Activated T-cell treated with anti-CD3 and anti-CD28 coated beads for 4 hours (primary cell): ENCODE results near the gene CLEC20A.

Source experiments
- DNase-seq: peaks from one replicate; pipeline ENCODE4 v3.0.0-alpha.2; 2020

The CLEC20A gene

DNA sequence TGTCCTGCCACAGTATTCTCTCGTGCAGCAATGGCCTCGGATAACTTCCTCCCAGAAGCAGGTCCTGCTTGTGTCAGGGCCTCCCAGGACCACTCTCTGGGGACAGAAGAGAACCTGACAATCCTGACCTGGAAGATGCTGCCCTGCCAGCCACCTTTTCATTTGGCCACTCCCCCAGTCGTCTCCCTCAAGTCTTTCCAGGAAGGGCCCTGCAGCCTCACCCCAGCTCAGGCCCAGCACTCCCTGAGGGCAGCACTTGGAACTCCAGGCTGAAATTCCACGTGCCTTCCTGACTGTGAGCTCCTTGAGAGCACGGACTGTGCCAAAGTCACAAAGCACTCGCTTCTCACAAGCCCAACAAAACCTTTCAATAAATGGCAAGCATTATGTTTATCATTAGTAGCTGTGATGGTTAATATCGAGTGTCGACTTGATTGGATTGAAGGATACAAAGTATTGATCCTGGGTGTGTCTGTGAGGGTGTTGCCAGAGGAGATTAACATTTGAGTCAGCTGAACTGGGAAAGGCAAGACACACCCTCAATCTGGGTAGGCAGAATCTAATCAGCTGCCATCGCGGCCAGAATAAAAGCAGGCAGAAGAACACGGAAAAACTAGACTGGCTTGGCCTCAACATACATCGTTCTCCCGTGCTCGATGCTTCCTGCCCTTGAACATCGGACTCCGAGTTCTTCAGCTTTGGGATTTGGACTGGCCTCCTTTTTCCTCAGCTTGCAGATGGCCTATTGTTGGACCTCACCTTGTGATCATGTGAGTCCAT, 2.3 kb upstream of the CLEC20A start:
- DNase-seq = no peak

DNA sequence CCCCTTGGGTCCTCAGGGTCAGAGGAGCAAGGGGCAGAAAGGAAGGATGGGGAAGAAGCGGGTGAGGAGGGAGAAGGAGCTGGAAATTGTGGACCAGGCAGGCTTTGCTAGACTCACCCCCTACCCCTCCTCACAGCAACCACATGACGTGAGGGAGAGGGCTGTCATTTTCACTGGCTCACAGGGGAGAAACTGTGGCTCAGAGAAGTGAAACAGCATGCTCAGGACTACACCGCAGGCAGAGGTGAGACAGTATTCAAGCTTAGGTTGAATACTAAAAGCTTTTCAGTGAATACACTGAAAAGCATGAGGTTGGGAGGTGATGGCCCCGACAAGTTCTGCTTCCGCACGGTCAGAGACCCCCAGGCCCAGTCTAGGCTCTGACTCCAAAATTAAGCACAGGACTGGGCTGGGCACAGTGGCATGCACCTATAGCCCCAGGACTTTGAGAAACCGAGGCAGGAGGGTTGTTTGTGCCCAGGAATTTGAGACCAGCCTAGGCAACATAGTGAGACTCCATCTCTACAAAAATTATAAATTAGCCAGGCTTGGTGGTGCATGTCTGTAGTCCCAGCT, 1.2 kb upstream of the CLEC20A start:
- no peak for DNase-seq

DNA sequence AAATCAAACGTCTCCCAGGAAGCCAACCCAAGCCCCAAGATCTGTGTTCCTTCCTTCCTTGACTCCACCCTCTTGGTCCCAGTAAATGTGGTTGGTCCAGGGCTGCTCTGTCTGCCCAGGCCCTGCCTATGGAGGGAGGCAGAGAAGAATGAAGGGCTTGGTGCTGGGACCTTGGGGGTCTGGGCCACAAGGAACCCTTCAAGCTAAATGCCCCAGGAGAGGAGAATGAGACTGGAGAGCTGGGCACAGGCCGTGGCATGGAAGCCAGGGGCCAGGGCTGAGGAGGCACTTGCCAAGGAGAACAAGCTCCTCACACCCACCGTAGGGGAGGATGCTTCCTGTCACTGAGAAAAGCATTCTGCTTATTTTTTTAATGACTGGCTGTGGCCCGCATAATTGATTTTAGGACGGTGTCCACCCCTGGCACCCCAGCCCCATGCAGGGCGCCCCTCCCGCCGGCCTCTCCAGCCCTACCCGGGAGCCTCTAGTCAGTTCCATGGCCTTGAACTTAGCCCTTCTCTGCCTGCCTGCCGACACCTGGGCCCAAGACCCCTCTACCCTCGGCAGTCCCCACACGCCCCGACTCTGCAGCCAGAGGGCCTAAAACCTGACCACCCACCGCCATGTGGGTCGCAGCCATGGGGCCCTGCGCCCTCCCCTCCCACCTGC, 889 bp downstream of the CLEC20A start:
- DNase-seq = no peak

DNA sequence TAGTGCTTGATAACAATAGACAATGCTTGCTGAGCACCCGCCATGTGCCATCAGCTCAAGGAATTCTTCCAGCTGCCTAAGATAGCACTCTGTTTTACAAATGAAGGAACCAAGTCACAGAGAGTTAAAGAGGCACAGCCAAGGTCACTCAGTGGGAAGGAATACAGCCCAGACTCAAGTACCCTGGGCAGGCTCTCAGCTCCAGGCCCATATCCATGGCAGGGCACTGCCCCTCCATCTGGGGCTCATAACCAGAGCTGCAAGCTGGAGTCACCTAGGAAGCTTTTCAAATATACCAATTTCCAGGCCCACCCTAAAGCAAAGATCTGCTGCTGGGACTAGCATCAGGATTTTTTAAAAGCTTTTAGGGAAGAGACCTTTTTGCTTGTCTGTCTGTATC, 1.6 kb downstream of the CLEC20A start:
- no peak for DNase-seq

DNA sequence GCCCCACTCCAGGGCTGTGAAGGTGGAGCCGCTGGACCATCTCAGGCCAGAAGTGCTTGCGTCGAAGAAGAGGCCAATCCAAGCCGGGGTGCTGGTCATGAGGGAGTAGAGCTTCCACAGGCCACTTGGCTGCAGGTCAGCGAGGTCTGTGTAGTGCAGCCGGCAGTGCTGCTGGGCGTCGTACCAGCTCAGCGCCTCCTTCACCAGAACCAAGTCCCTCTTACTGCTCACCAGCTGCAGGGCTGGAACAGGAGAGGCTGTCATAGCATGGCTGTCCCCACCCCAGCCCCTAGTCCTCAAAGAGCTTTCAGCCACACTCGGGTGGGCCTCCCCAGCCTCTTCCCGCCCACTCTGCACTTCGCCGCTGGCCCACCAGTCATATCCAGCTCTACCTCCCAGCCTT, 2.2 kb downstream of the CLEC20A start:
- no peak for DNase-seq

DNA sequence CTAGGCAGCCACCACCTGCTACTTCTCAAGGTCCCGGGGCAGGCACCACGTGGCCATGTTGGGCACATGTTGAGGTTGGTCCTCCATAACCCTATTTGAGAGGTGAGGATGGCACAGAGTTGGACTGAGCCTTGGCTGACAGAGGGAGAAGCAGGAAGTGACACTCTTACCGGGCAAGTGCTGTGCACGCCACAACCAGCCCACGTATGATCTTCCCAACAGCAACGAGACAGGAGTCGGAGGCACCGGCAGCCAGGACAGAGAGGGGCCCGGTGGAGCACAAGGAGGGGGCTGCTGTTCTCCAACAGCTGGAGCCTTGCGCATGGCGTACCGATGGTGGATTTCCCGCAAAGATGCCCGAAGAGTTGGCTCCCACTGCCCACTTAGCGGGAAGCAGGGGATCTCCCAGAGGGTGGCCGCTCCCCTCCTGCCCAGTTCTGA, 3.4 kb downstream of the CLEC20A start:
- DNase-seq = no peak

DNA sequence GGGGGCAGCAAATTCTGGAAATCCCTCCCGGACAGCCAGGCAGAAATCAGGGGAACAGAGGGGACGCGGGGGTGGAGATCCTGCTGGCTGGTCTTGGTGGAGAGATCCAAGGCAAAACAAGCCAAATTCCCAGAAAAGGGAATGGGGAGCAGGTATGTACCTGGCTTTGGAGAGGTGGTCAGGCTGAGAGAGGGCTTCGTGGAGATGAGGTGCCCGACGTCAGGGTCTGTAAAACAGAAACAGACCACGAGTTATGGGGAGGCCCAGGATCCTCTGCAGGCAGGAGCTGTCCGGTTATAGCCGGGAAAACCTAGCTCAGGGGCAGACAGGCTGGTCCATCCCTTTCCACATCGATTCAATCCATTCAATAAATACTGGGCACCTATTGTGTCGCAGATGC, 4.4 kb downstream of the CLEC20A start:
- DNase-seq = no peak

DNA sequence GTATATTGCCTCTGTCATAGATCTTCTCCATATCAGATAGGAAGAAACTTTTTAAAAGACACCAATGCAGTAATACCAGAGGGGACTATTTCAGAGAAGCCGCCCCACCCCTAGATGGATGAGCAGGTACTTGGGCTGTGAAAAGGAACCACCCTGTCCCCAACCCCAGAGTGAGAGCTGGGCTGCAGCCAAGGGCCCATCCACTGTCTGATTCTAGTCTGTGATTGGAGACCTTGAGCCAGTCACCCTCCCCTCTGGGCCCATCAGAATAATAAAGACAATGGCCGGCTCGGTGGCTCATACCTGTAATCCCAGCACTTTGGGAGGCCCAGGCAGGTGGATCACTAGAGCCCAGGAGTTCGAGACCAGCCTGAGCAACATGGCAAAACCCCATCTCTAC, 5.0 kb downstream of the CLEC20A start:
- DNase-seq = no peak

DNA sequence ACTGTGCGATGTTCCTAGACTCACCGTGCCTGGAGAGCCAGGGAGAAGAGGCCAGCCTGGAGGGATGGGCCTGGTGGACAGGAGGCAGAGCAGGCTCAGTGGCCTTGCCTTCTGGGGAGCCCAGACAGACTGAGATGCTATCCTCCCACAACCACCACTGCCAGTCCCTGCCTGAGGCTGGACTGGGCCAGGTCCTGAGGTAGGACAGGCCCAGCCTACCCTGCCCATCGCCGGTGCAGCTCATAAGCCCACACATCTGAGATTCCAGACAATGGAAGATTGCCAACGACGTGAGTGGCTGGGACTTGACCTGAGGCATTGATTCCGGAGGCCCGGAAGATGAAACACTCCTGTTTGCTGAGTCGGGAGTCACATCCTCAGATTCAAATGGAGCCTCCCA, 5.8 kb downstream of the CLEC20A start:
- DNase-seq = no peak

DNA sequence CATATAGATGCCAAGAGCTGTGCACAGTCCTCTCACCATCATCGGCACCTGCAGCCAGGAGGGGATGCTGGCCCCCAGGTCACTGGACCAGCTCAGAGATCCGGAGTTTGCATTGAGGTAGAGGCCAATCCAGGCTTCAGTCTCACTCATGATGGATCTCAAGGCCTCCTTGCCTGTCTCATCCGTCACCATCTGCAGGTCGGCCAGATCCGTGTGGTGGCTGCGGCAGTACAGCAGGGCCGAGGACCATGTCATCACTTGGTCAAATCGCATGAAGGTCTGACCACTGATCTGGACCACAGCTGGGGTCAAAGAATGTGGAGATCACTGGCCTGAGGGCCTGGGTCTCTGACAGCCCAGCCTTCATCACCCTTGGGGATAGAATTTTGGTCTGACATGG, 6.6 kb downstream of the CLEC20A start:
- no peak for DNase-seq

DNA sequence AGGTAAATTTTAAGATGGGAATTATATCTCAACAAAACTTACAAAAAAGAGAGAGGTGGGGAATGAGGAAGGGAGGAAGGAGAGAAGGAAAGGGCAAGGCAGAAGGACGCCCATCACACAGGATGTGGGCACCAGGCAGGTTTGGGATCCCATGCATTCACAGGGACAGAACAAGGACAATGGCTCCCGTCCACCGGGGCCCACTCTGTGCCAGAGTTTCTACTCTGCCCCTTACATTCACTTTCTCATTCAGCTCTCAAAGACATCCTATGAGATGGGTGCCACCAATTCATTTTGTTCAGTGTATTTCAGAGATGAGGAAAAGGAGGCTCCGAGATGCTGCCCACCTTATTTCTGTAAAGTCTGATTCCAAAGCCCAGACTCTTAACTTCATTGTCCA, 7.4 kb downstream of the CLEC20A start:
- DNase-seq = no peak

DNA sequence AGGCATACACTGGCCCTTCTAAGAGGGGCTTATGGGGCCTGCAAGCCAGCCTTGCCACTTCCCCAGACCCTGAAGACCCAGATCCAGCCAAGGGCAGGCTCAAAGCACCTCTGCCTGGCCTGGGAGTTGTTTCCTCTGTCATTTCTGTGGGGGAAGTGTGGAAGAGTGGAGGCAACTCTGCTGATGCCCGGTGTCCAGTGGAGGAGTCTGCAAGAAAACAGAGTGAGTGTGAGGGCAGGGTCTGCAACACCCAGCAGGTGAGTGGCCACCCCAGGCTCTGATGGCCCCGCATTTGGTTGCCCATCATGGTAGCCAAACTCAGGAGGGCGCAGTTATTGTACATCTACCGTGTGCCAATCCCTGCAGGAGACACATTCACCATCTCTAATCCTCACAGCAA, 8.4 kb downstream of the CLEC20A start:
- DNase-seq = no peak

DNA sequence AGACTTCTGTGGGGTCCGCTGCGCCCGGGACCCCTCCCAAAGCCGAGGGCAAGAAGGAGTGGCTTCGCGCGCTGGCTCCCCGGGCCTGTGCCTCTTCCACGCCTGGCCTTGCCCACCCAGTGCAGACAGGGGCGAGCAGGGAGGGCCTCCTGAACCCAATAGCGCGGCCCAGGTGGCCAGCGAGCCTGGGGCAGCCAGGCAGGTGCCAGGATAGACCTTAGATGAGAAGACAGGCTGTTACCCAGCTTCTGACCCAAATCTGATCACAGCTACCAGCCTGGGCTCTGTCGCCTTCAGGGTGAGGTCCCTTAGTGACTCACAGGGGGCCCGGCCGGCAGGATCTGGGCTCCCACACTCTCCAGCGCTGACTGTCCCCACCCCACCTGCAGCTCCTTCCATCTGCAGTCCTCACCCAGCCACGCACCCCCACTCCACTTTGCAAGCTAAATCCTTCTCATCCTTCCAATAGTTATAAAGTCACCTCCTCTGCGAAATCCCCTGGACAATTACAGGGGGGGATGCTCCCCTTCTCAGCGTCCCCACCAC, 9.6 kb downstream of the CLEC20A start:
- DNase-seq = no peak

DNA sequence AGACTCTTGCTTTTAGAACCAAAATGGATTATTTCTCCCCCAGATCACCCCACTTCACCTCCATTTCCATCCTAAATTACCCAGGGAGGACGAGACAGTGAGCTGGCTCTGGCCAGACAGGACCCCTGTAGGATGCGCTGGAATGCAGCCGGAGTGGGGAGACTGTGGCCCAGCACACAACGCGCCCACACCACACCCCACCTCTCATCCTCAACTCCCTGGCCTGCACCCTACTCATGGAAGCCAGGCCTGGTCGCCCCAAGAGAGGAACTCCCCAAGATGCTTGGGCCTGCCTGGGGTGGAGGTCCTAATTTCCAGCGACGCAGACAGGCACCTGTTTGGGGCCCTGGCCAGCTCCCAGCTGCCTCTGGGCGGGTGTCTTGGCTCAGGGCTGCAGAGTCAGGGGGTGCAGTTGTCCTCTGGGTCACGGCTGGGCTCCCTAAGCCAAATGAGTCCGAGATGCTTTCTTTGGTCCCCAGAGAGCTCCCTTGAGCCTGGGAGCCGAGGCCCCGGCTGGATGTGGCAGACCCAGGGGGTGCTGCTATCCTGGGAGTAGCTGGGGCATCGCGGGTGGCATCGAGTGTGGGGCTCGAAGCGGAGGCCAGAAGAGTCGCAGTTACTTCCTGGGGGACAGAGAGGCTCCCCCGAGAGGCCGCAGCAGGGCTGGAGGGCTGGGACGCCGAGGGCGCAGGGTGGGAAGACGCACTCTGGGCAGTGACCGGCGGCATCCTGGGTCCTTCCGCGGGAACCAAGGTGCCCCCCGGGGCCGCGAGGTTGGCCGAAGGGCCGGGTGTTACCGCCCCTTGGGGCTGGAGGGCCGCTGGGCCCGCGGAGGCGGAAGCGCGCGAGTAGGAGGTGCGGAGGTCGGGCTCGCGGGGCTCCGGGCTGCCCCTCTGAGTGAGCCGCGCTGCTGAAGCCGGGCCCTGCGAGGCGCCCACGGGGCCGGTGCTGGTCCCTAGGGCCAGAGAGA, 10.4 kb downstream of the CLEC20A start:
- DNase-seq = no peak

DNA sequence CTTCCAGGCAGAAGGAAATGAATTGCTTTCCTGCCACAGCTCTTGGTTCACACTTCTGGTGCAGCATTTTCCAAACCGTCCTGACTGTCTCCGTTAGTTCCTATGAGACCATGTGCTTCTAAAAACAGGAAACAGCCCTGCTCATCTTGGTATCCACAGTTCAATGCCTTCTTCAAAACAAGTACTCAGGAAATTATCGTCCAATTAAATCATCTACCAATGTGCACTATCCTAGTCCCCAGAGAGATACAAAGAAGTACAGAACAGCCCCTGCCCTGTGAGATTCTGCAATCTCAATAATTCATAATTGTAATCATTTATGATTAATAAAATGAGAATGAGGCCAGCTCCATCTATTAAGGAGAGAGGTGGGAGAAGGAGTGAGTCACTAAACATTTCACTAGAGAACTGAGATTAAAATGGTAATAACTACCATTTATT, 11.2 kb downstream of the CLEC20A start:
- DNase-seq = no peak

DNA sequence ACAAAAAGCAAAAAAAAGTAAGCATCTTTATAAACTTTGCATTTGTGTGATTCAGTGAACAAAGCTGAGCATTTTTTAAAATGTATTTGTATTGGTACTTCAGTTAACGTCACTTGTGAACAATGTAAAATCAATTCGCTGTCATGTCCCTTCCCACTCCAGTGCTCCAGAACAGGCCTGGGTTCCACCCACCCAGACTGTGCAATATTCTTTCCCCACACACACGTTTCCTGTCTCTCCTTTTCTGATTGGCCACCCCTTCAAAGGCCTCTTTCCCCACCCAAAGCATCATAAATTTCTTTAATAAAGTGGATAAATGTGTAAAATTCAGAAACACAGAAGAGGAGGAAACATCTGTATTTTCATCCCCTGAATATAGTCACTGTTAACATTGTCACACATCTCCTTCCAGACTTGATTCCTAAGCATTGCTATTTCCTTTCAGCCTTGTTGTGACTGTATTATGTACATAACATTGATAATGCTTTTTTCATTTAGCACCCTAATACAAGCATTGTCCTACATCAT, 12.0 kb downstream of the CLEC20A start:
- no peak for DNase-seq

DNA sequence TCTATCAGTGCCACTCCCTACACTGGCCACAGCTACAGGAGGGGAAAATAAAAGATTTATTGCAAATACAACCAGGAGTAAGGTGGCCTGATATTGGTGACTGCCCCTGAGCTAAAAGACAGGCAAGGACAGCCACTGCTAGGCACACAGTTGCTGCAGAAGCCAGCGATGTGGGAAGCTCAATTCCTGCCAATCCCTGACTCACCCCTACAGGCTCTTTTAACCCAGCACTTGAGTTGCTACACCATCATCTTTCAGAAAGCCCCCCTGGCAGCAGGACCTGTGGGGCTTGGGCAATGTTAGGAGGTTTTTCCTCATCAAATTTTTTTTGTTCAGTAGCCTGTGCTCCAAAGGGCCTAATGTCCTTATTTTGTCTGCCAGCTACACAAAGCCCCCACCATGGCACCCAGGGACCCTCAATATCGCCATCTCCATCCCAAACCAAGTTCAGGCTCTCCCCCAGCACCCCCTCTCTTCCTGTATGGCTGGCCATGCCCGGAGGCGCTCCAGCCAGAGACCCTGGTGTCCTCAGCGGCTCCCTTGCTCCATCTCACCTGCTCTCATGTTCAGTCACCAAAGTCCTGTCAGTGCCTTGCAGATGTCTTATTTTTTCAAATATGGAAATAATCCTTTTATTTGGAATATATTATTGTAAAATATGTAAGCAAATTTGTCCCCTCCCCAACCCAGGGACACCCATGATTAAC, 13.4 kb downstream of the CLEC20A start:
- no peak for DNase-seq

DNA sequence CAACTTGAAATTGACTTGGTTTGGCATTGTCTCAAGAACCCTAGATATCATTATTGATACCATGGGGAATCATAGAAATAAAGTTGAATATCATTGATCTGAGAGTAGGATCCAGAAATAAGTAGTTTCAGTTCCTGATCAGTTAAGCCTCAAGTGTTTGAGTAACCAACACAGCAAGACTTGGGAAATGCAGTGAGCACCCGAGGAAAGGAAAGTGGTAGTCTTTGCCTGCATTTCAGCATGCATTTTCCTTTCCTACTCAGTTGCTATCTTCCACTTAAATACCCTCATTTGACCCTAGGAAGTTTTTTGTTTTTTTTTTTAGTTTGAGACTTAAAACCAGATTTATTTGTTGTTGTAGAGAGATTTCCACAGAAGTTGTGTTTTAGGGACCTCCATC, 18.9 kb downstream of the CLEC20A start:
- no peak for DNase-seq

DNA sequence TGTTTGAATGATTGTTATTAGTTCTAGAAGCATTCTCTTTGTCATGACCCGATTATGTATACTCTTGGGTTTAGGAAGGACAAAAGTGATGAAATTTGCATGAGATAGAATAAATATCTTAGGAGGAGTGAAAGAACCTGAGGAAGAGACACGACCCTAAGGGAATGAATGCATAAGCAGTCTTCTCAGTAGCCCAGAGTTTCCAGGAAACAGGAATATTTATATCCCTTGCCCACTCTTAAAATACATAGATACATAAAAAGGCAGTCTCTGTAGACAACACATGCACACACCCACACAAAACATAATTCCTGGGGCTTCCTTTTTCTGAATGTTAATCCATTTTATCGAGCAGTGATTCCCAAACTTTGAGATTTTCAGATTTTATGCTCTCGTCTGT, 19.4 kb downstream of the CLEC20A start:
- no peak for DNase-seq

DNA sequence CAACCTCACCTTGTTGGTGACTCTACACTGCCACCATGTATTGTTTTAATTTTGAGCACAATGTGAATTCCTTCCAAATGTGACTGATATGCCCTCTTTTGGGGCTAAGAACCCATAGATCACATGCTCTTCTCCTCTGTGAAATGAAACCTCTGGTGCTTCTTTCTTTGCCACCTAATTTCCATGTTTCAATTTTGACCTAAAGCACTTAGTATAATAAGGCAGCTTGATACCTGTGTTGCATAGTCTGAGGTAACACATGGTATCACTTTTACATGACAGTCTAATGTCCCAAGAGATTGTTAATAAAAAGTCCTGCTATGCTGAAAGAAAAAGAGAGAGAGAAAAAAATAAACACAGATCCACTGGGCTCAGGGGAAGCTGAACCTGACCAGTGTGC, 24.2 kb downstream of the CLEC20A start:
- no peak for DNase-seq

DNA sequence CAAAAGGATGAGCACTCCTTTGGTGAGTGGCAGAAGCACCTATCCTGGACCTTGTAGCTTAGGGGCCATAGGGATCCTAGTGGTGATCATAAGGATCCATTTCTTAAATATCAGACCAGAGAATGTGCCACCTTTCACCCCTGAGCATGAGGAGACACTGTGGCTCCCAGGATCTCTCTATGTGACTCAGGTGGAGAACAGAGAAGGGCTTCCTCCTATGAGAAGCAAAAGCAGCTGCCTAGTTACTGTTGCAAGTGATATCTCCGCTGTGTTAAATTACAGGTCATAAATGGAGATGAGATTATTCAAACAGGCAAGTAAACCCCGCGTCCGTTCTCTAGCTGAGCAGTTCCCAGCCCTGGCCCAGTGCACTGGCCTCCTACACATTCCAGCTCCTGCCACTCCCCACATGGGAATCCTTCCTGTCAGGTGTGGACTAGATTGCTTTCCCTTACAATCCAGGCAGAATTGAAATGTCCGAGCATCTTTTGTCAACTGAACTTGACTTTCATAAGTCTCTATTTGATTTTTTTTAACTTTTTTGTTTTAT, 26.3 kb downstream of the CLEC20A start:
- DNase-seq = no peak

DNA sequence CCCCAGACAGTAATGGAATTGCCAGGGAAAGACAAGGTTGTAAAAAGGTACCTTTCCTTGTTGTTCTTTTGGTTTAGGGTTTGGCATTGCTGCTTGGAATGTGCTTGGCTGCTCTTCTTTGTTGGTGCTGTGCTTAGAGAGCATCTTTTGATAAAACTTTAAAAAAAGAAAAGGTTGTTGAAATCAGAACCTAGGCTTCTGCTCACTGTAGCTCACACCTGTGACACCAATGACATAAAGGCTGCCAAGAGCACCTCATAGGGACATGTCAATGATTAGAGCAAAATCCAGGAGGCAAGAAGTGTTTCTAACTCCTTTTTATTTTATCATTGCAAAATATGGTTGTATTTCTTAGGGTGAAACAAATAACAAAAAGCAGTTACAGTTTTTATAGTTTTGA, 28.9 kb downstream of the CLEC20A start:
- DNase-seq = no peak
